Right ventricle myocardium inferior (tissue), 1 donor: ENCODE measurements around the gene NUCB2. TPM values are rescaled to one million over a fixed set of nuclear protein-coding genes. Genes with fewer than 3 reads are reported as not detected.
"Not testable (repeated sequence)": the region's sequence is repeated elsewhere in the genome, so short reads cannot be mapped to it uniquely, and the experiment has no call there.

ENCODE experiments used
- ATAC-seq: fragments of 200-7000 bp; cut with Tn5 transposase; one replicate; pipeline ENCODE4 v1.9.1; 2020; ENCODE audit warnings: mild to moderate bottlenecking, moderate library complexity
- DNase-seq: peaks from one replicate; pipeline ENCODE4 v3.0.0; 2021; ENCODE audit errors: missing footprints
- intact Hi-C: fragments of 100-400 bp; cut with DNase I; formaldehyde crosslinking; loops from one replicate; pipeline ENCODE4 v1.11.0; 2022
- long read RNA-seq: library from polyadenylated mRNA; unstranded; transcript quantifications from one replicate; pipeline ENCODE4 v2.0.0, GENCODE V29; 2021
- total RNA-seq: library from RNA; stranded (reverse); fragmentation: NEBNext Ultra II Directional; extraction: Animal tissue kit (Norgen Biotek cat#: 25700); gene quantifications from one replicate; pipeline ENCODE4 v1.2.1, GENCODE V29; 2021
- donor health status: DM: no; HTN: yes; CAD: no; lungs with severe emphysema.

The NUCB2 gene
- 111 TPM for total RNA-seq
- long read RNA-seq, transcript NUCB2-208 (14 exons, 2,274 nt): major isoform, 17 of 49 reads
- long read RNA-seq, partial matches to known transcripts: 4 of 49 reads
- long read RNA-seq, other reads (novel, unspliced or antisense): 27 of 49 reads

- peak; percentile 99 for DNase-seq
- ATAC-seq: peak; percentile 100
- intact Hi-C loops: loop anchor here (5.0 kb wide), 3 partner anchors 69 to 199 kb away; partner anchors contain the start of genes NCR3LG1, PIK3C2A and RPS13
Measured at GRCh38 chr11:17276236-17277023, at the start of gene NUCB2. TSS of gene NUCB2 (plus strand) at chr11:17276739. CDS start at chr11:17295324, 18,585 bp downstream.

- ATAC-seq, DNase-seq, intact Hi-C loops: not testable (repeated sequence)
Measured at GRCh38 chr11:17228186-17228925, 48.2 kb upstream of the NUCB2 start.

- no peak for ATAC-seq
- DNase-seq: no peak
- intact Hi-C loops: loop anchor here (1.0 to 2.0 kb wide), 2 partner anchors 125 to 275 kb away; no protein-coding TSS in a partner anchor
Measured at GRCh38 chr11:17229481-17230152, 46.9 kb upstream of the NUCB2 start.

GRCh38 chr11:17230867-17231851 lies 45.4 kb upstream of the NUCB2 start:
- DNase-seq (no peak), ATAC-seq (no peak)
- intact Hi-C loops: loop anchor here (1.0 to 2.0 kb wide), 2 partner anchors 124 to 273 kb away; no protein-coding TSS in a partner anchor

- DNase-seq: no peak
- intact Hi-C loops: no loop called here
- no peak for ATAC-seq
Measured at GRCh38 chr11:17233101-17233500, 43.4 kb upstream of the NUCB2 start.

GRCh38 chr11:17238377-17238776 lies 38.2 kb upstream of the NUCB2 start:
- ATAC-seq (no peak), DNase-seq (no peak)
- intact Hi-C loops: no loop called here

- intact Hi-C loops, DNase-seq, ATAC-seq: not testable (repeated sequence)
Measured at GRCh38 chr11:17239927-17240326, 36.6 kb upstream of the NUCB2 start.

- ATAC-seq: no peak
Measured at GRCh38 chr11:17240780-17241179, 35.8 kb upstream of the NUCB2 start.

GRCh38 chr11:17242954-17243353 lies 33.6 kb upstream of the NUCB2 start:
- ATAC-seq, intact Hi-C loops, DNase-seq: not testable (repeated sequence)

More at GRCh38 chr11:17240780-17241179, 35.8 kb upstream of the NUCB2 start:
- intact Hi-C loops: no loop called here
- no peak for DNase-seq

GRCh38 chr11:17244046-17244445 lies 32.5 kb upstream of the NUCB2 start:
- intact Hi-C loops: no loop called here
- DNase-seq (no peak), ATAC-seq (no peak)

- no peak for ATAC-seq
- intact Hi-C loops: no loop called here
- DNase-seq: no peak
Measured at GRCh38 chr11:17250561-17251350, 25.8 kb upstream of the NUCB2 start.

GRCh38 chr11:17252704-17253103 lies 23.8 kb upstream of the NUCB2 start:
- no peak for ATAC-seq
- no peak for DNase-seq
- intact Hi-C loops: no loop called here

- intact Hi-C loops: no loop called here
- no peak for ATAC-seq
- DNase-seq: no peak
Measured at GRCh38 chr11:17256512-17256911, 20.0 kb upstream of the NUCB2 start.

- intact Hi-C loops: no loop called here
Measured at GRCh38 chr11:17257196-17257595, 19.3 kb upstream of the NUCB2 start.

GRCh38 chr11:17258670-17259069 lies 17.9 kb upstream of the NUCB2 start:
- DNase-seq: no peak
- intact Hi-C loops: no loop called here
- no peak for ATAC-seq

More at GRCh38 chr11:17257196-17257595, 19.3 kb upstream of the NUCB2 start:
- ATAC-seq: no peak
- no peak for DNase-seq

- intact Hi-C loops: no loop called here
- DNase-seq: no peak
- no peak for ATAC-seq
Measured at GRCh38 chr11:17259519-17259918, 17.0 kb upstream of the NUCB2 start.

- intact Hi-C loops: no loop called here
- no peak for ATAC-seq
Measured at GRCh38 chr11:17260020-17260419, 16.5 kb upstream of the NUCB2 start.

More at GRCh38 chr11:17260020-17260419, 16.5 kb upstream of the NUCB2 start:
- no peak for DNase-seq
